Uterus (tissue), 2 donors: ENCODE results near the gene CELF4.
A peak's percentile ranks its signal among the peaks of the same experiment; 100 is the strongest.

ENCODE experiments used
- CTCF ChIP-seq, 4 experiments: fragments of 200-600 bp in 2 of 4; fragments of 450-650 bp in 2 of 4; sonication (generic) in 2 of 4; IDR thresholded peaks; one replicate each; pipeline ENCODE4 v1.5.1; 2016 to 2019; ENCODE audit warnings: antibody characterized with exemption in 4 of 4, mild to moderate bottlenecking in 2 of 4, moderate library complexity in 1 of 4
- POLR2A ChIP-seq, 2 donors: fragments of 450-650 bp; IDR thresholded peaks; one replicate each; pipeline ENCODE4 v1.6.1; 2016; ENCODE audit warnings: antibody characterized with exemption in 2 of 2, mild to moderate bottlenecking in 1 of 2, moderate library complexity in 1 of 2

GRCh38 chr18:37537868-37538525 is 27.6 kb downstream of the CELF4 start:
- TF ChIP-seq CTCF (IDR thresholded peaks at IDR 0.05) = peak; percentile 57 to 83 (median 74)
- TF ChIP-seq POLR2A (IDR thresholded peaks at IDR 0.05) = no peak
